ENCODE data around the gene PRR20G. TPM values are rescaled to one million over a fixed set of nuclear protein-coding genes. Genes with fewer than 3 reads are reported as not detected.

The PRR20G gene
- total and polyA plus RNA-seq, 2 experiments from 2014 or later = not detected

- Histone ChIP-seq H3K27ac (no peak overlapping the region), H3K9me3 (ENCODE audit: low read depth) (no peaks in the 10 kb centered on the region), H3K4me3 (no peak overlapping the region), H3F3A (ENCODE audit: insufficient read depth) (no peaks in the 10 kb centered on the region), H3K9me2 (ENCODE audit: insufficient read depth) (no peaks in the 10 kb centered on the region), H3K79me2 (ENCODE audit: insufficient read depth) (no peaks in the 10 kb centered on the region), H3K4me2 (ENCODE audit: unreplicated experiment) (no peak overlapping the region), H3K9ac (no peak overlapping the region), H3K36me3 (ENCODE audit: low read depth) (no peaks in the 10 kb centered on the region), H2AFZ (no peak overlapping the region), H3K4me1 (ENCODE audit: insufficient read depth) (no peaks in the 10 kb centered on the region), H3K27me3 (replicated peaks; ENCODE audit: insufficient read depth) (peaks cover 11% of the 10 kb centered on the region; the same call in 1 of the 2 replicates), H4K20me1 (ENCODE audit: insufficient read depth) (no peaks in the 10 kb centered on the region)
- WGBS, 2 experiments (ENCODE audit: low coverage in 1 of 2, low lambda C conversion rate in 2 of 2, missing lambda C conversion rate in 2 of 2) = 42 to 50% methylated on average over 9 of the region's 9 CpGs
- in situ Hi-C loops (cut with MboI) = no loop called here
- TF ChIP-seq EZH2 (IDR thresholded peaks at IDR 0.05; ENCODE audit: insufficient read depth, poor library complexity, severe bottlenecking) (no peak), EZH2phosphoT487 (IDR thresholded peaks at IDR 0.05; ENCODE audit: insufficient read depth, low read depth) (no peak)
- DNase-seq = peak; percentile 18
Measured at GRCh38 chr3:127254730-127255129, 33.1 kb downstream of the PRR20G start.

- 44 to 54% methylated on average over 10 of the region's 10 CpGs for WGBS, 2 experiments (ENCODE audit: low coverage in 1 of 2, low lambda C conversion rate in 2 of 2, missing lambda C conversion rate in 2 of 2)
- H3K4me3 ChIP-seq = no peak overlapping the region
- in situ Hi-C loops (cut with MboI) = no loop called here
Measured at GRCh38 chr3:127254033-127254644, 33.7 kb downstream of the PRR20G start.

GRCh38 chr3:127253491-127253890, 34.4 kb downstream of the PRR20G start:
- no peak overlapping the region for H3K4me3 ChIP-seq
- no peaks in the 10 kb centered on the region for H3K9me3 ChIP-seq (ENCODE audit: low read depth)
- DNase-seq = no peak
- no peaks in the 10 kb centered on the region for H3F3A ChIP-seq (ENCODE audit: insufficient read depth)
- H3K4me1 ChIP-seq (ENCODE audit: insufficient read depth) = no peaks in the 10 kb centered on the region
- H3K9me2 ChIP-seq (ENCODE audit: insufficient read depth) = no peaks in the 10 kb centered on the region
- in situ Hi-C loops (cut with MboI) = no loop called here
- H3K9ac ChIP-seq = no peak overlapping the region
- H3K27ac ChIP-seq = no peak overlapping the region
- 60 to 64% methylated on average over 7 of the region's 7 CpGs for WGBS, 2 experiments (ENCODE audit: low coverage in 1 of 2, low lambda C conversion rate in 2 of 2, missing lambda C conversion rate in 2 of 2)
- H3K27me3 ChIP-seq (replicated peaks; ENCODE audit: insufficient read depth) = peaks cover 11% of the 10 kb centered on the region; the same call in 1 of the 2 replicates
- no peak for TF ChIP-seq EZH2 (IDR thresholded peaks at IDR 0.05; ENCODE audit: insufficient read depth, poor library complexity, severe bottlenecking)
- TF ChIP-seq EZH2phosphoT487 (IDR thresholded peaks at IDR 0.05; ENCODE audit: insufficient read depth, low read depth) = no peak
- H3K36me3 ChIP-seq (ENCODE audit: low read depth) = no peaks in the 10 kb centered on the region
- H3K79me2 ChIP-seq (ENCODE audit: insufficient read depth) = no peaks in the 10 kb centered on the region
- no peak overlapping the region for H3K4me2 ChIP-seq (ENCODE audit: unreplicated experiment)
- no peak overlapping the region for H2AFZ ChIP-seq
- no peaks in the 10 kb centered on the region for H4K20me1 ChIP-seq (ENCODE audit: insufficient read depth)

More at GRCh38 chr3:127254033-127254644, 33.7 kb downstream of the PRR20G start:
- Histone ChIP-seq H3K9me2 (ENCODE audit: insufficient read depth) (no peaks in the 10 kb centered on the region), H2AFZ (no peak overlapping the region), H3K9me3 (ENCODE audit: low read depth) (no peaks in the 10 kb centered on the region), H3K27me3 (replicated peaks; ENCODE audit: insufficient read depth) (peaks cover 11% of the 10 kb centered on the region; the same call in 1 of the 2 replicates), H3F3A (ENCODE audit: insufficient read depth) (no peaks in the 10 kb centered on the region), H3K27ac (no peak overlapping the region), H3K4me2 (ENCODE audit: unreplicated experiment) (no peak overlapping the region), H4K20me1 (ENCODE audit: insufficient read depth) (no peaks in the 10 kb centered on the region), H3K4me1 (ENCODE audit: insufficient read depth) (no peaks in the 10 kb centered on the region), H3K9ac (no peak overlapping the region), H3K36me3 (ENCODE audit: low read depth) (no peaks in the 10 kb centered on the region), H3K79me2 (ENCODE audit: insufficient read depth) (no peaks in the 10 kb centered on the region)
- no peak for DNase-seq
- no peak for TF ChIP-seq EZH2 (IDR thresholded peaks at IDR 0.05; ENCODE audit: insufficient read depth, poor library complexity, severe bottlenecking)

GRCh38 chr3:127252446-127252845, 35.4 kb downstream of the PRR20G start:
- no peak overlapping the region for H3K27ac ChIP-seq
- 0% methylated on average over 2 of the region's 2 CpGs for WGBS, 2 experiments (ENCODE audit: low coverage in 1 of 2, low lambda C conversion rate in 2 of 2, missing lambda C conversion rate in 2 of 2)
- no peaks in the 10 kb centered on the region for H3F3A ChIP-seq (ENCODE audit: insufficient read depth)
- no peak overlapping the region for H3K4me2 ChIP-seq (ENCODE audit: unreplicated experiment)
- no peaks in the 10 kb centered on the region for H3K9me2 ChIP-seq (ENCODE audit: insufficient read depth)
- H3K36me3 ChIP-seq (ENCODE audit: low read depth) = no peaks in the 10 kb centered on the region
- no peak overlapping the region for H2AFZ ChIP-seq
- TF ChIP-seq EZH2 (IDR thresholded peaks at IDR 0.05; ENCODE audit: insufficient read depth, poor library complexity, severe bottlenecking) = no peak
- TF ChIP-seq EZH2phosphoT487 (IDR thresholded peaks at IDR 0.05; ENCODE audit: insufficient read depth, low read depth) = no peak
- H3K9ac ChIP-seq = no peak overlapping the region
- H3K9me3 ChIP-seq (ENCODE audit: low read depth) = no peaks in the 10 kb centered on the region
- no peaks in the 10 kb centered on the region for H3K4me1 ChIP-seq (ENCODE audit: insufficient read depth)
- in situ Hi-C loops (cut with MboI) = no loop called here
- H3K27me3 ChIP-seq (replicated peaks; ENCODE audit: insufficient read depth) = peaks cover 11% of the 10 kb centered on the region; the same call in 1 of the 2 replicates
- no peak for DNase-seq
- H3K4me3 ChIP-seq = no peak overlapping the region
- H4K20me1 ChIP-seq (ENCODE audit: insufficient read depth) = no peaks in the 10 kb centered on the region
- H3K79me2 ChIP-seq (ENCODE audit: insufficient read depth) = no peaks in the 10 kb centered on the region
